ENCODE results near the gene TCP11L1.

DNA sequence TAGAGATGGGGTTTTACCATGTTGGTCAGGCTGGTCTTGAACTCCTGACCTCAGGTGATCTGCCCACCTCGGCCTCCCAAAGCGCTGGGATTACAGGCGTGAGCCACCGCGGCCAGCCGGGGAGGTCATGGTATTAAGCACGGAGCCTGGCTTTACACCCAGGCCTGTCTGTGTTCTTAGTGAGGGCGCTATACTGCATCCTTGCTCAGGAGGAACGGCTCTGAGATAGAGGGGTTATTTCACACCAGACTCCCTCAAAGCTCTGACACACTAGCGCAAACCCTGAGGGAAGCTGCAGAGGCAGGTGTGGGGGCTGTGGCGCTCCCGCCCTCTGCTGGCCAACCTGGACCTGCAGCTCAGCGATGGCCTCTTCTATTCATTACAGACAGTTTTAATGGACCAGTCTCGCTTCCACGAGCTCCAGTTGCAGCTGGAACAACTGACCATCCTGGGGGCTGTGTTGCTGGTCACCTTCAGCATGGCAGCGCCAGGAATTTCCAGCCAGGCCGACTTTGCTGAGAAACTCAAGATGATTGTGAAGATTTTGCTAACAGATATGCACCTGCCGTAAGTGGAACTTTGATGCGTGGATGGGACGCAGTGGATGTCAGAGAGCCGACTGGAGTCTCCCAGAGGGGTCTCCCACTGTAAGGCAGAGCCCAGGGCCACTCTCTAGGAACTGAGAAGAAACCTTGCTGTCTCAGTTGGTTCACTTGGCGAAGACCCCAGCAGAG is 26.2 kb downstream of the TCP11L1 start:
- TF ChIP-seq CTCF (conservative IDR thresholded peaks at IDR 0.05; ENCODE audit: low read depth, low read length), result peak; percentile 84
- no peak for TF ChIP-seq EZH2phosphoT487 (IDR thresholded peaks at IDR 0.05; ENCODE audit: borderline replicate concordance, low read length)

Data from PC-3 (cell line).